Measurements from ENCODE around the gene SUCNR1.
A peak's percentile ranks its signal among the peaks of the same experiment; 100 is the strongest.
"Not testable (repeated sequence)": the region's sequence is repeated elsewhere in the genome, so short reads cannot be mapped to it uniquely, and the experiment has no call there.

The SUCNR1 gene

DNA sequence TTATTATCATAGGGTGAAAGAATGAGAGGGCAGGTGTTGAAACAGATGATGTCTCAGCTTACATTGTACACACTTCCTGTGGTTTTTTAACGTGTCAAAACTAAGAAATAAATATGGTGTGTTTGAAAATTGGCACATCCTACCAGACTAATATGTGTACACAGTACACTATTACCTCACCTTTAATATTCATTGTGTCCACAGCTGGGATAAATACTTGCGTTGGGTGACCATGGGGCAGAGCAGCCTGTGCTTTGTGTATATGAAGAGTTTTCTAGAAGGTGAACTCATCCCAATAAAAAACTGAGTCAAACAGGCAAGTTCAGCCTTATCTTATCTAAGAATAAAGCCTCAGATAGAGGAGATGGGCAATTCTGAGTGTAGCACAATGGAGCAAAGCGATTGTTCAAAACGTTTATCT, 17.3 kb downstream of the SUCNR1 start:
- Histone ChIP-seq H3K27me3 (ENCODE audit: insufficient read depth, insufficient read length) (no peaks in the 10 kb centered on the region), H3K36me3 (ENCODE audit: insufficient read depth, insufficient read length, low read length) (no peaks in the 10 kb centered on the region), H3K9ac (ENCODE audit: insufficient read length, low read depth) (no peak overlapping the region), H3K4me1 (ENCODE audit: insufficient read depth, insufficient read length) (no peaks in the 10 kb centered on the region), H3K9me3 (ENCODE audit: insufficient read depth, low read length) (no peaks in the 10 kb centered on the region), H3K4me3 (ENCODE audit: insufficient read length, low read depth) (no peak overlapping the region)
- DNase-seq (ENCODE audit: low read depth, low spot score), result no peak
- TF ChIP-seq YY1 (IDR thresholded peaks at IDR 0.05; ENCODE audit: insufficient read depth, insufficient read length), result no peak
- no peak for TF ChIP-seq ZNF274 (IDR thresholded peaks at IDR 0.05; ENCODE audit: low read depth, low read length)

DNA sequence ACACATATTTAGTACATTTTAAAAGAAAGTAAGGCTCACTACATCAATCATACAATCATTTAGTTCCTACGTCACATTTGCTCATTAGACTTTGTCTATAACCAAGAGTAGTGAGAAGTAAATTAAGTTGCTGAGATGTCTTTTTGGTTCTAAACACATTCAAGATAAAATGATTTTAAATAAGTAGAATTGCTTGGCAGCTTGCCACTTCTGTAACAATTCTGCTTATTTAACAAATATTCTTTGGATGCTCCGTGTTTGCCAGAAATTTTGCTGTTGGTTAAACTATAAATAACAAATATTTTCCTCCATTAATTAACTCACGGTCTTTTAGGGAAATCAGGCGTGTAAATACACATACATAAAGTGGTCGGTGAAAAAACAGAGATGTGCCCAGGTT, 18.3 kb downstream of the SUCNR1 start:
- no peak overlapping the region for H3K4me3 ChIP-seq (ENCODE audit: insufficient read length, low read depth)
- no peaks in the 10 kb centered on the region for H3K36me3 ChIP-seq (ENCODE audit: insufficient read depth, insufficient read length, low read length)
- no peaks in the 10 kb centered on the region for H3K9me3 ChIP-seq (ENCODE audit: insufficient read depth, low read length)
- no peaks in the 10 kb centered on the region for H3K27me3 ChIP-seq (ENCODE audit: insufficient read depth, insufficient read length)
- no peak for DNase-seq (ENCODE audit: low read depth, low spot score)
- H3K9ac ChIP-seq (ENCODE audit: insufficient read length, low read depth), result no peak overlapping the region
- TF ChIP-seq SUZ12 (IDR thresholded peaks at IDR 0.05; ENCODE audit: extremely low read depth, insufficient read depth, insufficient read length) (no peak), YY1 (IDR thresholded peaks at IDR 0.05; ENCODE audit: insufficient read depth, insufficient read length) (no peak), ZNF274 (IDR thresholded peaks at IDR 0.05; ENCODE audit: low read depth, low read length) (no peak)
- H3K4me1 ChIP-seq (ENCODE audit: insufficient read depth, insufficient read length), result no peaks in the 10 kb centered on the region

DNA sequence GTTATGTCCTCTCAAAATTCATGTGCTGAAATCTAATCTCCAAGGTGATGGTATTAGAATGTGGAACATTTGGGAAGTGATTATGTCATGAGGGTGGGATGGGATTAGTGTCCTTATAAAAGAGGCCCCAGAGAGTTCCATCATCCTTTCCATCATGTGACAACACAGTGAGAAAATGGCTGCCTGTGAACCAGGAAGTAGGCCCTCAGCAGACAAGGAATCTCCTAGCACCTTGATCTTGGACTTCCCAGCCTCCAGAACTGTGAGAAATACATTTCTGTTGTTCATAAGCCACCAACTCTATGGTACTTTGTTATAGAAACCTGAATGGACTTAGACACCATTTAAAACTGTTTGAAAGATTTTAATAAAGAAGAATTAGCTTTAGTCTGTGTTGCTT, 20.8 kb downstream of the SUCNR1 start:
- no peak for TF ChIP-seq SUZ12 (IDR thresholded peaks at IDR 0.05; ENCODE audit: extremely low read depth, insufficient read depth, insufficient read length)
- TF ChIP-seq ZNF274 (IDR thresholded peaks at IDR 0.05; ENCODE audit: low read depth, low read length), result no peak
- TF ChIP-seq YY1 (IDR thresholded peaks at IDR 0.05; ENCODE audit: insufficient read depth, insufficient read length), result no peak
- H3K27me3 ChIP-seq (ENCODE audit: insufficient read depth, insufficient read length), result no peaks in the 10 kb centered on the region
- DNase-seq (ENCODE audit: low read depth, low spot score), result no peak

DNA sequence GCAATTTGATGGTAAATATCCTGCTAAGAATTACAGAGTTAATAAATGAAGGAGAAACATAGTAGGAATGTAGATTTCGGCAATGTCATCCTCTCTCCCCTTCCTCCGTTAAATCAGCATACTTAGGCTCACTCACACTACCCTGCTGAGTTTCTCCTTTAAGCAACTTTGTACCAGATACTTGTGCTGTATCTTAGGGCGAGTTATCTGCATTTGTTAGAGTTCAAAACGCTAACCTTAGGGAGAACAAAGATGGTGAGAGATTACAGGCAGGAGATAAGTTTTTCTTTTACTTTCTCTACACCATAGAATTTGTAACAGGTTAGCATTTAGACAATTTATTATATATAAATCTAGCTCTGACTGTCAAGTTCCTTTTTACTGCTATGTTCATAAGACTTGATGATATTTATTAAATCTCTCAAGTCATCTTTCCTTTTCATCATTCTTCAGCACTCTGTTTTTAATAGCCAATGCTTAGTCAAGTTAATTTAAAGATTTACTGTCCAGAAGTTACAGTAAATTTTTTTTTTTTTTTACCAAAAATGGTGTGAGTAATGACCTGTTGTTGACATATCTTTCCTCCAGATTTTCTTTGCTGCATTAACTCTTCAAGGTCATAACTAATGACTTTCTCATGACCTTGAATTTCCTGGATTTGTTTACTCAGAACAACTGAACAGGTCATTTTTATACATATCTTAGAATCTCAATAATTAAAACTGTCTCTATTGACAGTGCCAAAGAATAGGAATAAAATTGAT, 22.2 kb downstream of the SUCNR1 start:
- peak; percentile 16 for DNase-seq (ENCODE audit: low read depth, low spot score)
- no peak overlapping the region for H3K9ac ChIP-seq (ENCODE audit: insufficient read length, low read depth)
- no peaks in the 10 kb centered on the region for H3K27me3 ChIP-seq (ENCODE audit: insufficient read depth, insufficient read length)
- no peaks in the 10 kb centered on the region for H3K36me3 ChIP-seq (ENCODE audit: insufficient read depth, insufficient read length, low read length)
- H3K4me3 ChIP-seq (ENCODE audit: insufficient read length, low read depth), result no peak overlapping the region
- H3K9me3 ChIP-seq (ENCODE audit: insufficient read depth, low read length), result no peaks in the 10 kb centered on the region
- TF ChIP-seq YY1 (IDR thresholded peaks at IDR 0.05; ENCODE audit: insufficient read depth, insufficient read length) (no peak), ZNF274 (IDR thresholded peaks at IDR 0.05; ENCODE audit: low read depth, low read length) (no peak), SUZ12 (IDR thresholded peaks at IDR 0.05; ENCODE audit: extremely low read depth, insufficient read depth, insufficient read length) (no peak)
- no peaks in the 10 kb centered on the region for H3K4me1 ChIP-seq (ENCODE audit: insufficient read depth, insufficient read length)

More for the DNA sequence above, 20.8 kb downstream of the SUCNR1 start:
- no peaks in the 10 kb centered on the region for H3K4me1 ChIP-seq (ENCODE audit: insufficient read depth, insufficient read length)
- no peak overlapping the region for H3K4me3 ChIP-seq (ENCODE audit: insufficient read length, low read depth)
- H3K9ac ChIP-seq (ENCODE audit: insufficient read length, low read depth), result no peak overlapping the region
- H3K9me3 ChIP-seq (ENCODE audit: insufficient read depth, low read length), result no peaks in the 10 kb centered on the region
- H3K36me3 ChIP-seq (ENCODE audit: insufficient read depth, insufficient read length, low read length), result no peaks in the 10 kb centered on the region

DNA sequence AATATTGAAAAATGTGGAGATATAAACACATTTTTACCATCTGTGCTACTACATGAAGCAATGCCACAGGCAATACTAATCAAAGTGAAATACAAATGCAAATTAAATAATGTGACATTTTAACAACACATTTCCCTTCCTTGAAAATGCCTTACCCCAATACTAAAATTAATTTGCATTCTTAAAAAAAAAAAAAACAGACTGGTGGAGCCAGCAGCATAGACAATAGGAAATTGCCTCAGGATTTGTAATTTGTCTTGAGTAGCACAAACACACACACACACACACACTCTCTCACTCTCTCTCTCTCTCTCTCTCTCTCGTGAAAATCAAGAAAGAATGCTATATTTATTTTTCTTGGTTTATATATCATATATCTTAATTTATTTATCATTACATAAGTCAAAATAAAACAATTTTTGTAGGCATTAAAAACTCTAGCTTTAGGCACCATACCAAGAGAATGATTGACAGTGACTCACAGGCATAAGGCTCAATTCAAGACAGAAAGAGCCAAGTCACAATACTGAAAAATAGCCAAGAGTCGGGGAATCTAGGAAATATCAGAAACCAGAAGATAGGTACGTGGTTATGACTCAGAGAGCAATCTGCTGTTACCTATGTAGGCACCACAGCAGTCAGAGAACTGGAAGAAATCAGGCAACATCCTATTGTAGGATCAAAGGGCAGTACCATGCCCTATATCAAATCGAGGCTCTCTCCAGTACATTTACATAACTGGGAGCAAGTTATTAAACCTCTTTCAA, 23.0 kb downstream of the SUCNR1 start:
- no peak for DNase-seq (ENCODE audit: low read depth, low spot score)
- H3K9me3 ChIP-seq (ENCODE audit: insufficient read depth, low read length), result no peaks in the 10 kb centered on the region
- H3K4me1 ChIP-seq (ENCODE audit: insufficient read depth, insufficient read length), result no peaks in the 10 kb centered on the region
- no peaks in the 10 kb centered on the region for H3K27me3 ChIP-seq (ENCODE audit: insufficient read depth, insufficient read length)
- no peak overlapping the region for H3K4me3 ChIP-seq (ENCODE audit: insufficient read length, low read depth)
- no peak overlapping the region for H3K9ac ChIP-seq (ENCODE audit: insufficient read length, low read depth)
- no peak for TF ChIP-seq SUZ12 (IDR thresholded peaks at IDR 0.05; ENCODE audit: extremely low read depth, insufficient read depth, insufficient read length)
- no peak for TF ChIP-seq YY1 (IDR thresholded peaks at IDR 0.05; ENCODE audit: insufficient read depth, insufficient read length)
- no peak for TF ChIP-seq ZNF274 (IDR thresholded peaks at IDR 0.05; ENCODE audit: low read depth, low read length)
- no peaks in the 10 kb centered on the region for H3K36me3 ChIP-seq (ENCODE audit: insufficient read depth, insufficient read length, low read length)

DNA sequence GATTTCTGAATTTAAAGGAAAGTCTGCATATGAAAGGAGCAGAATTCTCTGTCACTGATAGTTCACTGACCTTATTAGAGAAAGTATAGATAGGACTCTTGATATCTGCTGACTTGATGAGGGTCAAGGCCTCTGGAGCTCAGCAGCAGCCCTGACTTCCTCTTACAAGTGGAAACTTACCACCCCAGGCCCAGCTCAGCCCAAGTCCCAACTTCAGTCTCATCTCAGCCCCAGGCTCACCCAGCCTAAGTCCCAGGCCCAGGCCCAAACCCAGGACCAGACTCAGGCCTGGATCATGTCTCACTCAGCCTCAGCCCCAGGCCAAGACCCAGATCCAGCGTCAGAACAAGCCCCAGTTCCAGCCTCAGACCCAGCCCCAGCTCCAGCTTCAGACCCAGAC, 24.7 kb downstream of the SUCNR1 start:
- H3K9me3 ChIP-seq (ENCODE audit: insufficient read depth, low read length); H3K36me3 ChIP-seq (ENCODE audit: insufficient read depth, insufficient read length, low read length); H3K9ac ChIP-seq (ENCODE audit: insufficient read length, low read depth); DNase-seq (ENCODE audit: low read depth, low spot score); H3K4me1 ChIP-seq (ENCODE audit: insufficient read depth, insufficient read length); H3K4me3 ChIP-seq (ENCODE audit: insufficient read length, low read depth); H3K27me3 ChIP-seq (ENCODE audit: insufficient read depth, insufficient read length): not testable (repeated sequence)

DNA sequence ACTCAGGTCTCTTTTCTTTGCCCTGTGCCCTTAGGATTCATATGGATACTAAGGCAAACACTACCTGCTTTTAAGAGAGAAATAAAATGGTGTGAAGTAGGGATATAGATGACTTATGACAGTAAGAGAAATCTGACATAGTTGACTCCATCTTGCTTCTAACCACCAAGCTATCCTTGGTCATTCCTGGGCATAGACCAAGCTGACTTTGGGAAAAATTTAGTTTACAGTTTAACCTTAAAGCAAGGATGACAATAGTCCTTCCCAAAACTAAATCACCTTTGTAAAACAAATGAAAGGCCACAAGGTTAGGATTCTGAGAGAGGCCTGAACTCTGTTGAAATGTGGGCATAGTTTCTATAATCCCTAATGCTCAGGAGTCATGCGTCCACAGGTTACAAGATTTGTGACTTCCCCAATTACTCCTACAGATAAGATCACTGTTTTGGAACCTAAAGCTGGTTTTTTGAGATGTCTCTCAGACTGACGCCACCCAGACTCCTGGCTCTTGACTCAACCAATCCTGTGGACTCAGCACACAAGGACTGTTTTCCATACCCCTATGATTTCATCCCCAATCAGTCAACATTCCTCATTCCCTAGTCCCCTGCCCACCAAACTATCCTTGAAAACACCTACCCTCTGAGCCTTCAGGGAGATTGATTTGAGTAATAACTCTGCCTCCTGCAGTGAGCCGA, 25.3 kb downstream of the SUCNR1 start:
- not testable (repeated sequence) for H3K9ac ChIP-seq (ENCODE audit: insufficient read length, low read depth); H3K4me3 ChIP-seq (ENCODE audit: insufficient read length, low read depth); H3K36me3 ChIP-seq (ENCODE audit: insufficient read depth, insufficient read length, low read length); H3K27me3 ChIP-seq (ENCODE audit: insufficient read depth, insufficient read length); H3K4me1 ChIP-seq (ENCODE audit: insufficient read depth, insufficient read length); DNase-seq (ENCODE audit: low read depth, low spot score); H3K9me3 ChIP-seq (ENCODE audit: insufficient read depth, low read length)

All from NT2/D1 (cell line).